SK-N-SH (cell line): Measurements from ENCODE around the gene CPLX3.

Source experiments
- ELF1 ChIP-seq: IDR thresholded peaks from 2 replicates; pipeline ENCODE4 v1.4.0; 2012
- EP300 ChIP-seq, 2 experiments: IDR thresholded peaks; 2 replicates each; pipeline versions ENCODE4 v1.4.0 to v1.6.1; 2012; ENCODE audit warnings: borderline replicate concordance in 1 of 2, low read depth in 1 of 2, low read length in 1 of 2
- EZH2phosphoT487 ChIP-seq: fragments of 200-600 bp; sonication (generic); IDR thresholded peaks from 2 replicates; pipeline ENCODE4 v1.6.1; 2017; ENCODE audit warnings: low read depth, mixed run types, mild to moderate bottlenecking, antibody characterized with exemption, moderate library complexity, borderline replicate concordance
- NRF1 ChIP-seq: IDR thresholded peaks from 2 replicates; pipeline ENCODE4 v1.6.1; 2012; ENCODE audit warnings: low read depth, mild to moderate bottlenecking, low read length
- POLR2AphosphoS5 ChIP-seq: IDR thresholded peaks from 2 replicates; pipeline ENCODE4 v1.6.1; 2012; ENCODE audit warnings: low read depth, low read length
- TAF1 ChIP-seq: IDR thresholded peaks from 2 replicates; pipeline ENCODE4 v1.6.1; 2012; ENCODE audit warnings: low read depth, mild to moderate bottlenecking, low read length, moderate library complexity, borderline replicate concordance
- TF ChIP-seq, protein P1 (sequence below): fragments of 200-600 bp; sonication (generic); IDR thresholded peaks from 2 replicates; pipeline ENCODE4 v1.6.1; 2017; ENCODE audit warnings: antibody characterized with exemption, mild to moderate bottlenecking, moderate library complexity
- TF ChIP-seq, protein P2 (sequence below): IDR thresholded peaks from 2 replicates; pipeline ENCODE4 v1.4.0; 2012; ENCODE audit warnings: low read depth, borderline replicate concordance

GRCh38 chr15:74854453-74855022, 28.1 kb downstream of the CPLX3 start:
- TF ChIP-seq EP300 (IDR thresholded peaks at IDR 0.05; ENCODE audit: borderline replicate concordance in 1 of 2, low read depth in 1 of 2, low read length in 1 of 2) (no peak), POLR2AphosphoS5 (no peak), ELF1 (no peak), TAF1 (no peak), NRF1 (no peak), EZH2phosphoT487 (no peak)
- TF ChIP-seq, protein P1, sequence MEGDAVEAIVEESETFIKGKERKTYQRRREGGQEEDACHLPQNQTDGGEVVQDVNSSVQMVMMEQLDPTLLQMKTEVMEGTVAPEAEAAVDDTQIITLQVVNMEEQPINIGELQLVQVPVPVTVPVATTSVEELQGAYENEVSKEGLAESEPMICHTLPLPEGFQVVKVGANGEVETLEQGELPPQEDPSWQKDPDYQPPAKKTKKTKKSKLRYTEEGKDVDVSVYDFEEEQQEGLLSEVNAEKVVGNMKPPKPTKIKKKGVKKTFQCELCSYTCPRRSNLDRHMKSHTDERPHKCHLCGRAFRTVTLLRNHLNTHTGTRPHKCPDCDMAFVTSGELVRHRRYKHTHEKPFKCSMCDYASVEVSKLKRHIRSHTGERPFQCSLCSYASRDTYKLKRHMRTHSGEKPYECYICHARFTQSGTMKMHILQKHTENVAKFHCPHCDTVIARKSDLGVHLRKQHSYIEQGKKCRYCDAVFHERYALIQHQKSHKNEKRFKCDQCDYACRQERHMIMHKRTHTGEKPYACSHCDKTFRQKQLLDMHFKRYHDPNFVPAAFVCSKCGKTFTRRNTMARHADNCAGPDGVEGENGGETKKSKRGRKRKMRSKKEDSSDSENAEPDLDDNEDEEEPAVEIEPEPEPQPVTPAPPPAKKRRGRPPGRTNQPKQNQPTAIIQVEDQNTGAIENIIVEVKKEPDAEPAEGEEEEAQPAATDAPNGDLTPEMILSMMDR, result no peak
- TF ChIP-seq, protein P2, sequence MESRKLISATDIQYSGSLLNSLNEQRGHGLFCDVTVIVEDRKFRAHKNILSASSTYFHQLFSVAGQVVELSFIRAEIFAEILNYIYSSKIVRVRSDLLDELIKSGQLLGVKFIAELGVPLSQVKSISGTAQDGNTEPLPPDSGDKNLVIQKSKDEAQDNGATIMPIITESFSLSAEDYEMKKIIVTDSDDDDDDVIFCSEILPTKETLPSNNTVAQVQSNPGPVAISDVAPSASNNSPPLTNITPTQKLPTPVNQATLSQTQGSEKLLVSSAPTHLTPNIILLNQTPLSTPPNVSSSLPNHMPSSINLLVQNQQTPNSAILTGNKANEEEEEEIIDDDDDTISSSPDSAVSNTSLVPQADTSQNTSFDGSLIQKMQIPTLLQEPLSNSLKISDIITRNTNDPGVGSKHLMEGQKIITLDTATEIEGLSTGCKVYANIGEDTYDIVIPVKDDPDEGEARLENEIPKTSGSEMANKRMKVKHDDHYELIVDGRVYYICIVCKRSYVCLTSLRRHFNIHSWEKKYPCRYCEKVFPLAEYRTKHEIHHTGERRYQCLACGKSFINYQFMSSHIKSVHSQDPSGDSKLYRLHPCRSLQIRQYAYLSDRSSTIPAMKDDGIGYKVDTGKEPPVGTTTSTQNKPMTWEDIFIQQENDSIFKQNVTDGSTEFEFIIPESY, result no peak
